Astrocyte (in vitro differentiated cells and primary cell): ENCODE results near the gene STRN. TPM values are rescaled to one million over a fixed set of nuclear protein-coding genes. Genes with fewer than 3 reads are reported as not detected.

Source experiments
- DNase-seq: peaks from one replicate; pipeline ENCODE4 v3.0.0-alpha.2; 2010; ENCODE audit warnings: low read depth
- FAIRE-seq: peaks from 2 replicates; lab custom pipeline; 2011; peaks lifted over from hg19 to GRCh38; lab: Jason Lieb, UNC
- H2AFZ ChIP-seq: 2 replicates; pipeline ENCODE4 v1.6.0; 2012; ENCODE audit warnings: low read depth, low read length, inconsistent platforms
- H3K27ac ChIP-seq: 2 replicates; pipeline ENCODE4 v1.5.1; 2011; ENCODE audit warnings: low read depth, low read length, inconsistent platforms
- H3K27me3 ChIP-seq: 2 replicates; pipeline ENCODE4 v1.6.0; 2011; ENCODE audit warnings: low read length, inconsistent platforms; ENCODE audit not compliant: insufficient read depth
- H3K36me3 ChIP-seq: 2 replicates; pipeline ENCODE4 v1.5.1; 2011; ENCODE audit warnings: low read length, inconsistent platforms; ENCODE audit not compliant: insufficient read depth
- H3K4me1 ChIP-seq: 2 replicates; pipeline ENCODE4 v1.5.1; 2011; ENCODE audit warnings: low read length, inconsistent platforms; ENCODE audit not compliant: insufficient read depth
- H3K4me2 ChIP-seq: 2 replicates; pipeline ENCODE4 v1.6.0; 2012; ENCODE audit warnings: low read length, inconsistent platforms
- H3K4me3 ChIP-seq: 2 replicates; pipeline ENCODE4 v1.5.1; 2011; ENCODE audit warnings: low read depth, mild to moderate bottlenecking, low read length, inconsistent platforms; ENCODE audit not compliant: insufficient read depth
- H3K79me2 ChIP-seq: 2 replicates; pipeline ENCODE4 v1.6.0; 2012; ENCODE audit warnings: mild to moderate bottlenecking, low read length, inconsistent platforms; ENCODE audit not compliant: insufficient read depth
- H3K9ac ChIP-seq: 2 replicates; pipeline ENCODE4 v1.6.0; 2012; ENCODE audit warnings: mild to moderate bottlenecking, low read length, inconsistent platforms
- H3K9me3 ChIP-seq: 2 replicates; pipeline ENCODE4 v1.5.1; 2012; ENCODE audit warnings: low read depth, mild to moderate bottlenecking, low read length, inconsistent platforms; ENCODE audit not compliant: insufficient read depth
- H4K20me1 ChIP-seq: 2 replicates; pipeline ENCODE4 v1.6.0; 2012; ENCODE audit warnings: low read length, inconsistent platforms; ENCODE audit not compliant: insufficient read depth
- H3K27ac Mint-ChIP-seq: one replicate; pipeline ENCODE4 v1.8.0; 2021; ENCODE audit warnings: mild to moderate bottlenecking, mixed read lengths; ENCODE audit not compliant: unreplicated experiment
- H3K27me3 Mint-ChIP-seq: one replicate; pipeline ENCODE4 v1.8.0; 2021; ENCODE audit warnings: low read depth, mixed read lengths; ENCODE audit not compliant: unreplicated experiment
- H3K36me3 Mint-ChIP-seq: one replicate; pipeline ENCODE4 v1.8.0; 2021; ENCODE audit warnings: low read depth, mixed read lengths; ENCODE audit not compliant: unreplicated experiment
- H3K4me1 Mint-ChIP-seq: one replicate; pipeline ENCODE4 v1.8.0; 2021; ENCODE audit warnings: low read depth, mixed read lengths; ENCODE audit not compliant: unreplicated experiment
- H3K4me3 Mint-ChIP-seq: one replicate; pipeline ENCODE4 v1.8.0; 2021; ENCODE audit warnings: mild to moderate bottlenecking, moderate library complexity, mixed read lengths; ENCODE audit not compliant: unreplicated experiment
- H3K9me3 Mint-ChIP-seq: one replicate; pipeline ENCODE4 v1.8.0; 2021; ENCODE audit warnings: mild to moderate bottlenecking, mixed read lengths; ENCODE audit not compliant: unreplicated experiment
- CTCF ChIP-seq: IDR thresholded peaks from 2 replicates; pipeline ENCODE4 v1.5.1; 2011; ENCODE audit warnings: low read depth, mild to moderate bottlenecking, inconsistent platforms, low read length, moderate library complexity; ENCODE audit not compliant: insufficient read depth
- EZH2 ChIP-seq: IDR thresholded peaks from 2 replicates; pipeline ENCODE4 v1.6.1; 2012; ENCODE audit warnings: mild to moderate bottlenecking, low read length, inconsistent platforms; ENCODE audit not compliant: insufficient read depth
- total RNA-seq: library from RNA; stranded (reverse); gene quantifications from 2 replicates; pipeline ENCODE4 v1.2.1, GENCODE V29; 2021

Gene STRN
- total RNA-seq, 1 donor from 2014 or later: 25.6 TPM

- Histone ChIP-seq H3K9ac (no peak overlapping the region), H2AFZ (no peak overlapping the region), H3K36me3 (no peaks in the 10 kb centered on the region), H3K27ac (no peak overlapping the region), H3K4me1 (no peaks in the 10 kb centered on the region), H3K27me3 (no peaks in the 10 kb centered on the region), H3K4me2 (no peak overlapping the region), H3K79me2 (no peaks in the 10 kb centered on the region), H3K4me3 (no peak overlapping the region), H3K9me3 (no peaks in the 10 kb centered on the region), H4K20me1 (no peaks in the 10 kb centered on the region)
- FAIRE-seq: no peak
- H3K36me3 Mint-ChIP-seq: no peaks in the 10 kb centered on the region
- no peak for DNase-seq
- H3K27ac Mint-ChIP-seq: no peak overlapping the region
- H3K4me3 Mint-ChIP-seq: peak overlapping the region; percentile 6
- peaks cover 10% of the 10 kb centered on the region for H3K4me1 Mint-ChIP-seq
- H3K27me3 Mint-ChIP-seq: peaks cover 6% of the 10 kb centered on the region
- peaks cover 1% of the 10 kb centered on the region for H3K9me3 Mint-ChIP-seq
- TF ChIP-seq EZH2 (no peak), CTCF (no peak)
Measured at GRCh38 chr2:36797324-36798070, 168.8 kb downstream of the STRN start.

Other genes with a start within 250 kb of the STRN start
- 15.6 and 15.7 TPM in 2 replicates for gene HEATR5B, start 117.8 kb upstream of the STRN start, total RNA-seq
- 5.5 and 5.7 TPM in 2 replicates for gene GPATCH11, start 118.0 kb upstream of the STRN start, total RNA-seq
- gene EIF2AK2, start 190.4 kb upstream of the STRN start, total RNA-seq: 147 and 149 TPM in 2 replicates
- gene SULT6B1, start 222.1 kb upstream of the STRN start, total RNA-seq: not detected in 2 replicates
- 34.5 and 37.3 TPM in 2 replicates for gene CEBPZOS, start 230.0 kb upstream of the STRN start, total RNA-seq